ENCODE results near the gene CAMK1D. TPM values are rescaled to one million over a fixed set of nuclear protein-coding genes. Genes with fewer than 3 reads are reported as not detected.

Gene CAMK1D
- total RNA-seq, 1 donor from 2014 or later: 58.8 TPM

DNA sequence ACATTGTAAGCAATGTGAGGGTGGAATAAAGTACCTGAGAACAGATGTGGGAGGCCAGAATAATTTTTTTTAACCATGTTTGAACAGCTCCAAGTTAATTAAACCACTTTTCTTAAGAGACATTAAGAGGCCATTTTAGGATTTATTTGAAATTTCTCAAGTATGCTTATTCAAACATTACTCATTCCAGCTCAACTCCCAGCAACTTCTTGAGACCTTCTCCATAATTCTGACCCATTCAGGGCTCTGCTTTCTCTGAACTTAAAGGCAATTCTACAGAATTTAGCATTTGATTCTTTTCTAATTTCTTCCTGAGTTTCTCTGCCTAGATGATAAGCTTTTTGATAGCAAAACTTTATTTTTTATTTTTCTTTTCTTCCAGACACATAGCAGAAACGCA, 314.5 kb downstream of the CAMK1D start:
- Mint-ChIP-seq H3K27me3 (no peaks in the 10 kb centered on the region), H3K9me3 (no peaks in the 10 kb centered on the region), H3K27ac (no peak overlapping the region), H3K4me1 (no peaks in the 10 kb centered on the region), H3K4me3 (no peak overlapping the region), H3K36me3 (ENCODE audit: low read depth) (peaks cover 46% of the 10 kb centered on the region)
- ChIA-PET POLR2A (no interaction called here), CTCF (no interaction called here)
- ATAC-seq (ENCODE audit: low read depth) (no peak), DNase-seq (no peak)
- TF ChIP-seq, protein P1, sequence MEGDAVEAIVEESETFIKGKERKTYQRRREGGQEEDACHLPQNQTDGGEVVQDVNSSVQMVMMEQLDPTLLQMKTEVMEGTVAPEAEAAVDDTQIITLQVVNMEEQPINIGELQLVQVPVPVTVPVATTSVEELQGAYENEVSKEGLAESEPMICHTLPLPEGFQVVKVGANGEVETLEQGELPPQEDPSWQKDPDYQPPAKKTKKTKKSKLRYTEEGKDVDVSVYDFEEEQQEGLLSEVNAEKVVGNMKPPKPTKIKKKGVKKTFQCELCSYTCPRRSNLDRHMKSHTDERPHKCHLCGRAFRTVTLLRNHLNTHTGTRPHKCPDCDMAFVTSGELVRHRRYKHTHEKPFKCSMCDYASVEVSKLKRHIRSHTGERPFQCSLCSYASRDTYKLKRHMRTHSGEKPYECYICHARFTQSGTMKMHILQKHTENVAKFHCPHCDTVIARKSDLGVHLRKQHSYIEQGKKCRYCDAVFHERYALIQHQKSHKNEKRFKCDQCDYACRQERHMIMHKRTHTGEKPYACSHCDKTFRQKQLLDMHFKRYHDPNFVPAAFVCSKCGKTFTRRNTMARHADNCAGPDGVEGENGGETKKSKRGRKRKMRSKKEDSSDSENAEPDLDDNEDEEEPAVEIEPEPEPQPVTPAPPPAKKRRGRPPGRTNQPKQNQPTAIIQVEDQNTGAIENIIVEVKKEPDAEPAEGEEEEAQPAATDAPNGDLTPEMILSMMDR (IDR thresholded peaks at IDR 0.05): no peak
- intact Hi-C loops (cut with micrococcal nuclease): no loop called here

DNA sequence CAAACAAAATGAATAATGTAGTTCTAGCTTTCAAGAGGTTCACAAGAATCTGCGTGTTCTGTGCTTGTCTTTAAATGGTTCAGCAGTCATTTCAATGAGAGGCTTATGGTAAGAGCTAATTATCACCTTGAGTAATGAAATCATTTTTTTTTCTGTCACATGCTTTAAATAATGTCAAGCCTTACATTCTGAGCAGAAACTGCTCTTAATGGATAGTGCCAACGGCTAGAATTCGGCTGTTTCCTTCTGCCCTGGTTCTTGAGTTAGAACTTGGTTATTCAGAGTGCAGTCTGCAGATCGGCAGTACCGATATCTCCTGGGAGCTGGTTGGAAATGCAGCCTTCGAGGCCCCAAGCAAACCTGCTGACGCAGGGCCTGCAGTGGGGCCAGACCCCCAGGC, 316.2 kb downstream of the CAMK1D start:
- H3K36me3 Mint-ChIP-seq (ENCODE audit: low read depth): peaks cover 58% of the 10 kb centered on the region
- ChIA-PET CTCF (interaction anchor here (1.1 to 1.3 kb wide), 2 partner anchors 9 to 42 kb away, joined by 3 read pairs; no protein-coding TSS in a partner anchor), POLR2A (no interaction called here)
- TF ChIP-seq, protein P1 (IDR thresholded peaks at IDR 0.05): no peak
- H3K27me3 Mint-ChIP-seq: no peaks in the 10 kb centered on the region
- intact Hi-C loops (cut with micrococcal nuclease): no loop called here
- peaks cover 2% of the 10 kb centered on the region for H3K9me3 Mint-ChIP-seq
- H3K4me1 Mint-ChIP-seq: no peaks in the 10 kb centered on the region
- no peak for DNase-seq
- H3K4me3 Mint-ChIP-seq: no peak overlapping the region
- no peak overlapping the region for H3K27ac Mint-ChIP-seq
- no peak for ATAC-seq (ENCODE audit: low read depth)

DNA sequence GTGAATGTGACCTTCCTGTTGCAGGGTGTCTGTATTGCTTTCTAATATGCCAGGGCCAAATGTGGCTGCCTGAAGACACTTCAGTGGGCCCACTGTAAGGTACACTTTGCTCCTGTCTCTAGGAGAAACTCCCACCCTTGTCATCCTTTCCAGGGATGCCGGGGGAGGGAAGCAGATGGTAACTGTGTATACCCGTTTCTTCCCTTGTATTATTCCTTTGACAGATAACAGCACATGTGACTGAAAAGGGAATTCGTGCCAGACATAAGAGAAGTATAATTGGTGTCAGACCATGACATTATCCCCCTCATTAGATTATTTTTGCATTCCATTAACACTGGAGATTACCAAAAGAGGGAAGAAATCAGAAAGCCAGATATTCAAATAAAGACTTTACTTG, 317.7 kb downstream of the CAMK1D start:
- Mint-ChIP-seq H3K36me3 (ENCODE audit: low read depth) (peaks cover 64% of the 10 kb centered on the region), H3K9me3 (peaks cover 2% of the 10 kb centered on the region), H3K4me1 (no peaks in the 10 kb centered on the region), H3K27ac (no peak overlapping the region), H3K27me3 (no peaks in the 10 kb centered on the region), H3K4me3 (no peak overlapping the region)
- no peak for DNase-seq
- intact Hi-C loops (cut with micrococcal nuclease): no loop called here
- ChIA-PET CTCF (interaction anchor here (1.4 kb wide), 1 partner anchor 11 kb away, joined by 3 read pairs; no protein-coding TSS in a partner anchor), POLR2A (interaction anchor here (0.6 kb wide), 1 partner anchor 42 kb away, joined by 4 read pairs; no protein-coding TSS in a partner anchor)
- no peak for ATAC-seq (ENCODE audit: low read depth)
- TF ChIP-seq, protein P1 (IDR thresholded peaks at IDR 0.05): no peak

DNA sequence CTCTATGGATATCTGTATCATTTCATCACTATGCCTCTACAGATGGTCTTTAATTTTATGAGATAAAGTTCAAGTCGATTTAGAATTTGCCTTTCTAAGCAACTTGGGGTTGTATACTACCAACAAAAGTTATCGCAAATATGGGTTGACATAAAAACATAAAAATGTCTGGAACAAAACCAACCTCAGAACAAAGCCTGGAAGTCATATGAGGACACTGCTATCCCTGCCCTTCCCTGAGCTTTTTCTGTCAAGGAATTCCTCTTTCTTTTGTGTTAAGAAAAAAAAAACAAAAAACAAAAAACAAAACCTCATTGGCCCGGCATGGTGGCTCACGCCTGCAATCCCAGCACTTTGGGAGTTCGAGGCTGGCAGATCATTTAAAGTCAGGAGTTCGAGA, 319.3 kb downstream of the CAMK1D start:
- Mint-ChIP-seq H3K27ac (no peak overlapping the region), H3K27me3 (no peaks in the 10 kb centered on the region), H3K4me1 (no peaks in the 10 kb centered on the region), H3K36me3 (ENCODE audit: low read depth) (peaks cover 66% of the 10 kb centered on the region), H3K4me3 (no peak overlapping the region), H3K9me3 (peaks cover 2% of the 10 kb centered on the region)
- ChIA-PET POLR2A (no interaction called here), CTCF (interaction anchor here (0.7 kb wide), 1 partner anchor 12 kb away, joined by 3 read pairs; no protein-coding TSS in a partner anchor)
- no peak for ATAC-seq (ENCODE audit: low read depth)
- intact Hi-C loops (cut with micrococcal nuclease): no loop called here
- DNase-seq: no peak
- TF ChIP-seq, protein P1 (IDR thresholded peaks at IDR 0.05): no peak

DNA sequence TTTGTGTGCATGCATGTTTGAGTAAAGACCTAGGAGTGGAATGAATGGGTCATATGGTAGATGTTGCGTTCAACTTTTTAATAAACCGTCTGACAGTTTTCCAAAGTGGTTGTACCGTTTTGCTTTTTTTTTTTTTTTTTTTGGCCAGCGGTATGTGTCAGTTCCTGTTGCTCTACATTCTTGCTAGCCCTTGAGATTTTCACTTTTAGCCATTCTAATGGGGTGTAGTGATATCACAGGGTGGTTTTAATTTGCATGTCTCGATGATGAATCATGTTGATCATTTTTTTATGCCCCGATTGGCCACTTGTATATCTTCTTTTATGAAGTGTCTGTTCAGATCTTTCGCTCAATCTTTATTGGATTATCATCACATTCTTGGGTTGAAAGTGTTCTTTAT, 320.7 kb downstream of the CAMK1D start:
- intact Hi-C loops (cut with micrococcal nuclease): loop anchor here (10.0 kb wide), 1 partner anchor 1615 kb away; no protein-coding TSS in a partner anchor
- peaks cover 2% of the 10 kb centered on the region for H3K9me3 Mint-ChIP-seq
- H3K27me3 Mint-ChIP-seq: no peaks in the 10 kb centered on the region
- ChIA-PET POLR2A (no interaction called here), CTCF (no interaction called here)
- DNase-seq (no peak), ATAC-seq (ENCODE audit: low read depth) (no peak)
- no peaks in the 10 kb centered on the region for H3K4me1 Mint-ChIP-seq
- peaks cover 61% of the 10 kb centered on the region for H3K36me3 Mint-ChIP-seq (ENCODE audit: low read depth)
- TF ChIP-seq, protein P1 (IDR thresholded peaks at IDR 0.05): no peak
- no peak overlapping the region for H3K4me3 Mint-ChIP-seq
- no peak overlapping the region for H3K27ac Mint-ChIP-seq

All from activated B cell treated with CpG ODN at 0.5 μM for 24 hours (primary cell).